Measurements from ENCODE around the gene L3MBTL1. TPM values are rescaled to one million over a fixed set of nuclear protein-coding genes. Genes with fewer than 3 reads are reported as not detected.

The L3MBTL1 gene
- total RNA-seq, 1 experiment from 2014 or later, result 24.9 TPM

- TF ChIP-seq, protein P1, sequence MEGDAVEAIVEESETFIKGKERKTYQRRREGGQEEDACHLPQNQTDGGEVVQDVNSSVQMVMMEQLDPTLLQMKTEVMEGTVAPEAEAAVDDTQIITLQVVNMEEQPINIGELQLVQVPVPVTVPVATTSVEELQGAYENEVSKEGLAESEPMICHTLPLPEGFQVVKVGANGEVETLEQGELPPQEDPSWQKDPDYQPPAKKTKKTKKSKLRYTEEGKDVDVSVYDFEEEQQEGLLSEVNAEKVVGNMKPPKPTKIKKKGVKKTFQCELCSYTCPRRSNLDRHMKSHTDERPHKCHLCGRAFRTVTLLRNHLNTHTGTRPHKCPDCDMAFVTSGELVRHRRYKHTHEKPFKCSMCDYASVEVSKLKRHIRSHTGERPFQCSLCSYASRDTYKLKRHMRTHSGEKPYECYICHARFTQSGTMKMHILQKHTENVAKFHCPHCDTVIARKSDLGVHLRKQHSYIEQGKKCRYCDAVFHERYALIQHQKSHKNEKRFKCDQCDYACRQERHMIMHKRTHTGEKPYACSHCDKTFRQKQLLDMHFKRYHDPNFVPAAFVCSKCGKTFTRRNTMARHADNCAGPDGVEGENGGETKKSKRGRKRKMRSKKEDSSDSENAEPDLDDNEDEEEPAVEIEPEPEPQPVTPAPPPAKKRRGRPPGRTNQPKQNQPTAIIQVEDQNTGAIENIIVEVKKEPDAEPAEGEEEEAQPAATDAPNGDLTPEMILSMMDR (IDR thresholded peaks at IDR 0.05), result no peak
- TF ChIP-seq REST (IDR thresholded peaks at IDR 0.05; ENCODE audit: insufficient read depth in 1 of 2, low read depth in 2 of 2, low read length in 1 of 2) (no peak), TCF7L2 (IDR thresholded peaks at IDR 0.05; ENCODE audit: low read depth, low read length) (no peak), SIN3A (IDR thresholded peaks at IDR 0.05; ENCODE audit: borderline replicate concordance, insufficient read depth, low read depth, low read length) (no peak), POLR2AphosphoS5 (IDR thresholded peaks at IDR 0.05; ENCODE audit: low read depth, low read length) (no peak)
- Histone ChIP-seq H3K4me1 (ENCODE audit: control insufficient read depth, insufficient read depth, low read length) (no peaks in the 10 kb centered on the region), H3K36me3 (ENCODE audit: control insufficient read depth, insufficient read depth, low read length) (no peaks in the 10 kb centered on the region), H3K9me3 (ENCODE audit: control insufficient read depth, insufficient read depth, low read depth, low read length) (no peaks in the 10 kb centered on the region), H3K27ac (ENCODE audit: low read length) (no peak overlapping the region), H3K27me3 (ENCODE audit: control insufficient read depth, insufficient read depth, low read length) (no peaks in the 10 kb centered on the region), H3K4me3 (ENCODE audit: low read depth in 2 of 2, low read length in 2 of 2) (no peak overlapping the region)
- in situ Hi-C loops (cut with HindIII; ENCODE audit: low pct_unique_long_range_greater_than_20kb, low sequenced_read_pairs) (no loop called here), intact Hi-C loops (cut with micrococcal nuclease; ENCODE audit: unreplicated experiment) (no loop called here)
- POLR2A ChIA-PET, result no interaction called here
- CTCF ChIA-PET, result no interaction called here
- no peak for DNase-seq (ENCODE audit: low read depth, low spot score)
- BruUV-seq (replicated peaks), result no TSS peak
- ATAC-seq, result no peak
These were observed 63.0 kb downstream of the L3MBTL1 start for GRCh38 chr20:43570496-43570895.

DNA sequence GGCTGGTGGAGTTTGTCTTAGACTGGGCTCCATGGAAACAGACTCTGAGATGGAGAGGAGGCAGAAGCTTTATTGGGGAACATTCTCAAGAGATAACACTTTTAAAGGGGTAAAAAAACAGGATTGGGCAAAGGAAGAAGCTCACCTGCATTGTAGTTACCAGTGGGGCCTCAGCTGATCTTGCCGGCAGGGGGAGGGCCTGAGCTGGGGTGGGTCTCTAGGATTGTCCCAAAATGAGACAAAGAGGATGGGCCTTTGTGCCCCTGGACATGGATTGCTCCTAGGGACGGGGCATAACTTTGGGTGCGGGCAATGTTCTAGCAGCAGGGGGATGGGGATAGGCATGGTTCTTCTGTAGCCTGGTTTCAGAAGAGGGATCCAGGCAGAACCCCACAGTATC is 63.8 kb downstream of the L3MBTL1 start:
- CTCF ChIA-PET, result no interaction called here

More for the DNA sequence above, 63.8 kb downstream of the L3MBTL1 start:
- no peak for ATAC-seq
- H3K36me3 ChIP-seq (ENCODE audit: control insufficient read depth, insufficient read depth, low read length), result no peaks in the 10 kb centered on the region
- H3K27ac ChIP-seq (ENCODE audit: low read length), result no peak overlapping the region
- H3K9me3 ChIP-seq (ENCODE audit: control insufficient read depth, insufficient read depth, low read depth, low read length), result no peaks in the 10 kb centered on the region
- intact Hi-C loops (cut with micrococcal nuclease; ENCODE audit: unreplicated experiment), result no loop called here
- in situ Hi-C loops (cut with HindIII; ENCODE audit: low pct_unique_long_range_greater_than_20kb, low sequenced_read_pairs), result no loop called here
- no peaks in the 10 kb centered on the region for H3K27me3 ChIP-seq (ENCODE audit: control insufficient read depth, insufficient read depth, low read length)
- POLR2A ChIA-PET, result no interaction called here
- no peaks in the 10 kb centered on the region for H3K4me1 ChIP-seq (ENCODE audit: control insufficient read depth, insufficient read depth, low read length)
- TF ChIP-seq SIN3A (IDR thresholded peaks at IDR 0.05; ENCODE audit: borderline replicate concordance, insufficient read depth, low read depth, low read length), result no peak
- TF ChIP-seq, protein P1 (IDR thresholded peaks at IDR 0.05), result no peak
- no peak for TF ChIP-seq REST (IDR thresholded peaks at IDR 0.05; ENCODE audit: insufficient read depth in 1 of 2, low read depth in 2 of 2, low read length in 1 of 2)
- BruUV-seq (replicated peaks), result no TSS peak
- DNase-seq (ENCODE audit: low read depth, low spot score), result no peak
- H3K4me3 ChIP-seq (ENCODE audit: low read depth in 2 of 2, low read length in 2 of 2), result no peak overlapping the region

Data from Panc1 (cell line).